Retinal pigment epithelial cell (primary cell): Measurements from ENCODE around the gene CDH15.

Experiments
- DNase-seq: peaks from one replicate; pipeline ENCODE4 v3.0.0-alpha.2; 2010; ENCODE audit warnings: low read depth
- H3K4me3 ChIP-seq: 2 replicates; pipeline ENCODE4 v1.5.1; 2011; ENCODE audit warnings: mild to moderate bottlenecking, low read length, control low read depth, moderate library complexity
- CTCF ChIP-seq: conservative IDR thresholded peaks from 2 replicates; pipeline ENCODE4 v1.5.1; 2011; ENCODE audit warnings: low read depth, low read length, control low read depth, inconsistent platforms

Gene CDH15

DNA sequence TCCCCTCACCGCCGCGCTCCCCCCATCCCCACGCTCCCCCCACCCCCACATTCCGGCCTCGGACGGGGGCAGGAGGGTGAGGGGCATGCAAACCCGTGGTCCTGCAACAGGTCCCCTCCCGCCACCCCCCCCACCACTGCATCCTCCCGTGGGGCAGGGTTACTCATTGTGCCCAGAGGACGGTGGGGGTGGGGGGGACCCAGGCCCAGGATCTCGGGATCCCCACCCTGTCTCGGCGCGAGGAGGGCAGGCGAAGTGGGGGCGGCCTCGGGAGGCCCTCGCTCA lies 20.3 kb downstream of the CDH15 start:
- no peak for DNase-seq
- peak overlapping the region; percentile 24 for H3K4me3 ChIP-seq
- no peak for TF ChIP-seq CTCF

- peak overlapping the region; percentile 24 for H3K4me3 ChIP-seq
- DNase-seq: peak; percentile 44
Measured at GRCh38 chr16:89192186-89192955, 20.8 kb downstream of the CDH15 start.

- TF ChIP-seq CTCF: no peak
- no peak overlapping the region for H3K4me3 ChIP-seq
- no peak for DNase-seq
Measured at GRCh38 chr16:89192956-89193575, 21.5 kb downstream of the CDH15 start.

- TF ChIP-seq CTCF: no peak
- H3K4me3 ChIP-seq: no peak overlapping the region
- no peak for DNase-seq
Measured at GRCh38 chr16:89193576-89194293, 22.2 kb downstream of the CDH15 start.

- TF ChIP-seq CTCF: no peak
- no peak for DNase-seq
- no peak overlapping the region for H3K4me3 ChIP-seq
Measured at GRCh38 chr16:89194340-89195311, 23.1 kb downstream of the CDH15 start.

DNA sequence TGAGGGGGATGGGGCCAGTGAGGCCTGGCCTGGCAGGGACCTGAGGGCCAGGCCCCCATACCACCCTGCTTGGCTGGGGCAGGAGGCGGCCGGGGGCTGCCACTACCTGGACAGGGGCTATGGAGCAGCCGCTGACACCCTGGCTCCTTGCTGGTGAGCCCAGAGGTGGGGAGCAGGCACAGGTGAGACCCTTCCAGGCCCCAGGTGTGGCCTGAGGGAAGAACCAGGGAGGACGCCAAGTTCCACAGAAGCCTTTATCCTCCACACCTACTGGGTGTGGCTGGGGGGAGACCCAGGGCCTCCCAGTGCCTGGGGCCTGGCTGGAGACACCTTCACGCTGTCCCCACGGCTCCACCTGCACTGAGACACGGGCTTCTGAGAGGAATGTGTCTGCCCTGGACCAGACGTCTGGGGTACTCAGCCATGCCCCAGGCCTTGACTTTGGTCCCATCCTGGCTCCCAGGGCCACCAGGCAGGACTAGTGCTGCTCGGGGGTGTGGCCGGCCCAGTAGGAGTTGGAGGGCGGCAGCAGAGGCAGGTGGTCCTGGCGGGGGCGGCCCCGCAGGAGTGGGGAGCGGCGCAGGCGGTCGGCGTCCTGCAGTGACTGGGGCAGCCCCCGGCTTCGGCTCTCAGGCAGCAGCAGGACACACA lies 24.1 kb downstream of the CDH15 start:
- DNase-seq: no peak
- no peak overlapping the region for H3K4me3 ChIP-seq
- no peak for TF ChIP-seq CTCF
